HL-60 (cell line): Measurements from ENCODE around the gene PMCH.

Experiments used
- DNase-seq, 2 experiments: peaks; one replicate each; pipeline ENCODE4 v3.0.0-alpha.2; 2010 to 2020; ENCODE audit warnings: low read depth in 1 of 2, low spot score in 1 of 2
- H3K27ac ChIP-seq: fragments of 250-450 bp; sonication (Bioruptor Pico); replicated peaks from 2 replicates; pipeline ENCODE4 v1.5.1; 2020; ENCODE audit warnings: mild to moderate bottlenecking, moderate library complexity
- H3K27me3 ChIP-seq: fragments of 250-450 bp; sonication (Bioruptor Pico); 2 replicates; pipeline ENCODE4 v1.5.1; 2021; ENCODE audit warnings: mild to moderate bottlenecking, moderate library complexity; ENCODE audit not compliant: insufficient read depth, poor library complexity, severe bottlenecking
- H3K4me3 ChIP-seq: replicated peaks from 2 replicates; pipeline ENCODE4 v1.5.1; 2011; ENCODE audit warnings: mild to moderate bottlenecking, control low read depth, low read length; ENCODE audit not compliant: insufficient read depth
- CTCF ChIP-seq: IDR thresholded peaks from one replicate; pipeline ENCODE4 v1.5.1; 2011; ENCODE audit warnings: low read length, control low read depth, inconsistent platforms; ENCODE audit not compliant: insufficient read depth
- GABPA ChIP-seq: IDR thresholded peaks from 2 replicates; pipeline ENCODE4 v1.6.1; 2012; ENCODE audit warnings: low read depth
- POLR2AphosphoS5 ChIP-seq: IDR thresholded peaks from 2 replicates; pipeline ENCODE4 v1.6.1; 2012; ENCODE audit warnings: low read depth
- REST ChIP-seq: IDR thresholded peaks from 2 replicates; pipeline ENCODE4 v1.6.1; 2012; ENCODE audit warnings: low read depth; ENCODE audit not compliant: insufficient replicate concordance
- SPI1 ChIP-seq: IDR thresholded peaks from 2 replicates; pipeline ENCODE4 v1.6.1; 2012; ENCODE audit warnings: low read depth, mild to moderate bottlenecking, borderline replicate concordance

PMCH gene

GRCh38 chr12:102174761-102175160, 22.9 kb downstream of the PMCH start:
- H3K27me3 ChIP-seq, result no peaks in the 10 kb centered on the region
- H3K27ac ChIP-seq, result no peak overlapping the region
- no peak overlapping the region for H3K4me3 ChIP-seq
- DNase-seq, result no peak
- TF ChIP-seq SPI1 (no peak), CTCF (no peak), GABPA (no peak), REST (no peak), POLR2AphosphoS5 (no peak)

- no peaks in the 10 kb centered on the region for H3K27me3 ChIP-seq
- no peak for DNase-seq
- no peak overlapping the region for H3K4me3 ChIP-seq
- H3K27ac ChIP-seq, result no peak overlapping the region
- TF ChIP-seq REST, result no peak
- no peak for TF ChIP-seq POLR2AphosphoS5
- no peak for TF ChIP-seq CTCF
- TF ChIP-seq SPI1, result no peak
- TF ChIP-seq GABPA, result no peak
Observed at GRCh38 chr12:102174117-102174516, 23.5 kb downstream of the PMCH start.

GRCh38 chr12:102172436-102172835, 25.2 kb downstream of the PMCH start:
- Histone ChIP-seq H3K27me3 (no peaks in the 10 kb centered on the region), H3K27ac (no peak overlapping the region), H3K4me3 (no peak overlapping the region)
- no peak for DNase-seq
- TF ChIP-seq SPI1 (no peak), CTCF (no peak), POLR2AphosphoS5 (no peak), REST (no peak), GABPA (no peak)
